Aorta (tissue), 5 donors: ENCODE data around the gene TIMM10B. TPM values are rescaled to one million over a fixed set of nuclear protein-coding genes. Genes with fewer than 3 reads are reported as not detected.

Source experiments
- ATAC-seq: fragments of 200-7000 bp; cut with Tn5 transposase; one replicate; pipeline ENCODE4 v1.9.1; 2022; ENCODE audit warnings: moderate library complexity; ENCODE audit not compliant: low FRiP score
- DNase-seq, 2 donors: peaks; one replicate each; pipeline ENCODE4 v3.0.0-alpha.2; 2020
- H3K27ac ChIP-seq, 2 donors: one replicate each; pipeline ENCODE4 v1.5.1; 2013; ENCODE audit warnings: low read length in 2 of 2, mild to moderate bottlenecking in 2 of 2, moderate library complexity in 2 of 2, control low read depth in 1 of 2, inconsistent platforms in 1 of 2, low read depth in 1 of 2
- H3K27me3 ChIP-seq, 2 donors: one replicate each; pipeline ENCODE4 v1.6.1; 2013; ENCODE audit warnings: control low read depth in 1 of 2, low read length in 1 of 2, mild to moderate bottlenecking in 1 of 2, moderate library complexity in 1 of 2; ENCODE audit not compliant: insufficient read depth in 2 of 2, control insufficient read depth in 1 of 2
- H3K36me3 ChIP-seq, 2 donors: one replicate each; pipeline ENCODE4 v1.6.1; 2013; ENCODE audit warnings: control low read depth in 1 of 2, low read length in 1 of 2, mild to moderate bottlenecking in 1 of 2; ENCODE audit not compliant: insufficient read depth in 2 of 2, control insufficient read depth in 1 of 2
- H3K4me1 ChIP-seq, 2 donors: one replicate each; pipeline ENCODE4 v1.6.1; 2013; ENCODE audit warnings: low read length in 2 of 2, control low read depth in 1 of 2, mild to moderate bottlenecking in 1 of 2, moderate library complexity in 1 of 2; ENCODE audit not compliant: insufficient read depth in 2 of 2, control insufficient read depth in 1 of 2
- H3K4me3 ChIP-seq, 2 donors: one replicate each; pipeline ENCODE4 v1.5.1; 2013; ENCODE audit warnings: low read length in 2 of 2, control low read depth in 1 of 2, mild to moderate bottlenecking in 1 of 2
- H3K9me3 ChIP-seq: one replicate; pipeline ENCODE4 v1.6.1; 2013; ENCODE audit warnings: mild to moderate bottlenecking, low read length; ENCODE audit not compliant: control insufficient read depth
- WGBS, 2 donors: extraction: QIAGEN DNeasy Blood & Tissue Kit; methylation state at CpG; one replicate each; pipeline ENCODE4 v1.1.7; 2013; 5-methylcytosine and 5-hydroxymethylcytosine counted together
- intact Hi-C, 2 donors: fragments of 100-400 bp; cut with DNase I; formaldehyde crosslinking; loops; one replicate each; pipeline versions ENCODE4 v1.14.2 to v1.15.0; 2022
- polyA plus RNA-seq, 2 donors: library from polyadenylated mRNA; stranded (reverse); fragments of 200-250 nt; gene quantifications; one replicate each; pipeline ENCODE4 v1.2.3, GENCODE V29; 2013
- total RNA-seq, 2 donors: library from RNA; stranded (reverse); fragmentation: NEBNext Ultra II Directional; extraction: Animal tissue kit (Norgen Biotek cat#: 25700); gene quantifications; one replicate each; pipeline ENCODE4 v1.2.1, GENCODE V29; 2021
- donor health status: healthy with polysubstance abuse.
- donor health status: Bipolar disorder and iron deficiency.
- donor health status: DM: no; HTN: no; CAD: no.
- donor health status: DM: no; HTN: no; CAD: no.
- donor health status: DM: yes; HTN: yes; CAD: no.

Gene TIMM10B
- total and polyA plus RNA-seq, 4 donors = 21.0 to 39.1 (median 34.2) TPM

- intact Hi-C loops = loop anchor here in 1 of 2 donors (2.0 to 5.0 kb wide), 3 partner anchors 137 to 176 kb away; partner anchors contain the start of gene MRPL17
- no peak for DNase-seq
- H3K27me3 ChIP-seq = no peaks in the 10 kb centered on the region
- H3K4me3 ChIP-seq = no peak overlapping the region
- H3K4me1 ChIP-seq = no peaks in the 10 kb centered on the region
- no peaks in the 10 kb centered on the region for H3K9me3 ChIP-seq
- H3K36me3 ChIP-seq = peaks cover 0 to 2% of the 10 kb centered on the region in 2 donors
- no peak overlapping the region for H3K27ac ChIP-seq
- 3 to 4% methylated on average over 1 of the region's 1 CpG for WGBS, 2 donors
- no peak for ATAC-seq
Measured at GRCh38 chr11:6531267-6531752, 50.0 kb downstream of the TIMM10B start.

Other genes starting within 250 kb of the TIMM10B start
- gene FHIP1B, start 246.9 kb upstream of the TIMM10B start, total RNA-seq = 10 to 100 TPM; 27.1 to 38.7 TPM
- 10 to 100 TPM in 1 of 2 donors, 1 to 10 TPM in 1; 9.0 to 82.1 TPM for gene FHIP1B, start 246.9 kb upstream of the TIMM10B start, polyA plus RNA-seq
- gene CNGA4, start 242.4 kb upstream of the TIMM10B start, total RNA-seq = under 1 TPM in 1 of 2 donors, not detected in 1; 0.33 TPM
- under 1 TPM; 0.38 TPM for gene CNGA4, start 242.4 kb upstream of the TIMM10B start, polyA plus RNA-seq
- not detected for gene CCKBR, start 221.7 kb upstream of the TIMM10B start, total RNA-seq
- not detected for gene CCKBR, start 221.7 kb upstream of the TIMM10B start, polyA plus RNA-seq
- gene CAVIN3, start 161.0 kb upstream of the TIMM10B start, total RNA-seq = 100 to 1,000 TPM; 167 to 176 TPM
- gene CAVIN3, start 161.0 kb upstream of the TIMM10B start, polyA plus RNA-seq = 100 to 1,000 TPM; 102 to 309 TPM
- gene SMPD1, start 91.0 kb upstream of the TIMM10B start, total RNA-seq = 10 to 100 TPM; 29.2 to 40.4 TPM
- 10 to 100 TPM; 10.0 to 45.5 TPM for gene SMPD1, start 91.0 kb upstream of the TIMM10B start, polyA plus RNA-seq
- gene APBB1, start 62.4 kb upstream of the TIMM10B start, total RNA-seq = 10 to 100 TPM; 50.8 to 62.2 TPM
- gene APBB1, start 62.4 kb upstream of the TIMM10B start, polyA plus RNA-seq = 100 to 1,000 TPM in 1 of 2 donors, 10 to 100 TPM in 1; 25.8 to 121 TPM
- 1 to 10 TPM; 3.0 to 6.0 TPM for gene HPX, start 40.5 kb upstream of the TIMM10B start, total RNA-seq
- gene HPX, start 40.5 kb upstream of the TIMM10B start, polyA plus RNA-seq = 1 to 10 TPM in 1 of 2 donors, under 1 TPM in 1; 0.50 to 1.1 TPM
- gene TRIM3, start 7.6 kb upstream of the TIMM10B start, total RNA-seq = 10 to 100 TPM; 28.6 to 35.5 TPM
- 10 to 100 TPM; 23.5 to 44.9 TPM for gene TRIM3, start 7.6 kb upstream of the TIMM10B start, polyA plus RNA-seq
- 10 to 100 TPM; 40.8 to 46.0 TPM for gene ARFIP2, start 170 bp upstream of the TIMM10B start, total RNA-seq
- 10 to 100 TPM; 14.9 to 56.1 TPM for gene ARFIP2, start 170 bp upstream of the TIMM10B start, polyA plus RNA-seq
- gene DNHD1, start 15.8 kb downstream of the TIMM10B start, total RNA-seq = 10 to 100 TPM; 24.1 to 28.1 TPM
- gene DNHD1, start 15.8 kb downstream of the TIMM10B start, polyA plus RNA-seq = 10 to 100 TPM in 1 of 2 donors, 1 to 10 TPM in 1; 1.9 to 20.5 TPM
- gene RRP8, start 122.1 kb downstream of the TIMM10B start, total RNA-seq = 10 to 100 TPM; 18.8 to 22.2 TPM
- gene RRP8, start 122.1 kb downstream of the TIMM10B start, polyA plus RNA-seq = 10 to 100 TPM in 1 of 2 donors, 1 to 10 TPM in 1; 3.4 to 37.3 TPM
- 100 to 1,000 TPM; 336 to 562 TPM for gene ILK, start 122.3 kb downstream of the TIMM10B start, total RNA-seq
- gene ILK, start 122.3 kb downstream of the TIMM10B start, polyA plus RNA-seq = 100 to 1,000 TPM; 287 to 526 TPM
- 100 to 1,000 TPM in 1 of 2 donors, 10 to 100 TPM in 1; 79.2 to 108 TPM for gene TAF10, start 130.7 kb downstream of the TIMM10B start, total RNA-seq
- gene TAF10, start 130.7 kb downstream of the TIMM10B start, polyA plus RNA-seq = 100 to 1,000 TPM in 1 of 2 donors, 10 to 100 TPM in 1; 55.0 to 119 TPM
- 100 to 1,000 TPM in 1 of 2 donors, 10 to 100 TPM in 1; 79.5 to 125 TPM for gene TPP1, start 137.9 kb downstream of the TIMM10B start, total RNA-seq
- gene TPP1, start 137.9 kb downstream of the TIMM10B start, polyA plus RNA-seq = 10 to 100 TPM; 26.8 to 38.0 TPM
- gene DCHS1, start 174.3 kb downstream of the TIMM10B start, total RNA-seq = 10 to 100 TPM; 60.8 to 64.4 TPM
- gene DCHS1, start 174.3 kb downstream of the TIMM10B start, polyA plus RNA-seq = 10 to 100 TPM in 1 of 2 donors, 1 to 10 TPM in 1; 1.4 to 12.4 TPM
- 10 to 100 TPM; 27.5 to 30.1 TPM for gene MRPL17, start 201.8 kb downstream of the TIMM10B start, total RNA-seq
- 10 to 100 TPM; 19.3 to 22.8 TPM for gene MRPL17, start 201.8 kb downstream of the TIMM10B start, polyA plus RNA-seq